ENCODE measurements around the gene MRPS15. TPM values are rescaled to one million over a fixed set of nuclear protein-coding genes. Genes with fewer than 3 reads are reported as not detected.
A peak's percentile ranks its signal among the peaks of the same experiment; 100 is the strongest.

The MRPS15 gene
- total and polyA plus RNA-seq, 2 of the 13 experiments (the other 11 are each of a cell fraction or from before 2014, with no cell fraction given) = 59.0 to 113 TPM

DNA sequence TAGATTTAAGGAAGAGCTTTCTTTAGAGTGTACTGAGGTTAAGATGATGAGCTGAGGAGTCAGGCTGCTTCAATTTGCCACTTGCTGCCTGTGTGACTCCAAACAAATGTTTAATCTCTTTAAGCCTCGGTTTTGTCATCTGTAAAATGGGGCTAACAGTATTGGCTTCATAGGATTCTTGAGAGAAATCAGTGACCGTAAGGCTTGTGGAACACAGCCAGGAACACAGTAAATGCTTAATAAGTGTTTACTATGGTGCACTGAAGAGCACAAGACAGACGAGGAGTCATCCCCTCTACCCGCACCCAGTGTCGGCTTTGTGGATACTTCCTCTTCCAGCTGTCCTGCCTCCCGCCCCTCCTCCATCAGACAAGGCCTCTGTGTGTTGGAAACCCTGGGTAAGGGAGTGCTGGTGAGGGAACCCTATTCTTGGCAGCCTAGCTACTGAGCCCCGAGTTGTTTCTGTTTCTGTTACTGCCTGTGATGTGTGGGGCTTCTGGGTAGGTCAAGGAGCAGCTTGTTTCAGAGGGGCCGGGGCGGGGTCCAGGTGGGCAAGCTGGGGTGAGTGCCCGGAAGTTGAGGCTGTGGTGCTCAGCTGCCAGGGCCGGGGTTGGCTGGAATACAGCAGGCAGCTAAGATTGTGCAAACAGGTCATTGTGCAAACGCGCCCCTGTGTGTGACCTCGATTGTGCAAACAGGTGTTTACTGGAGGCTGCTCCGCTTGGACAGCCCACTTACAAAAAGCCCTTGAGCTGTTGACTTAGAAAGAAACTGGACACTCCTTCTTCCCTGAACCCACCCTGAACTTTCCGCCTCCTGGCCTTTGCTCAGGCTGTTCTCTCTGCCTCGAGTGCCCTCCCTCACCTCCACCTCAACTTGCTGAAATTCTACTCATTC, 22.5 kb upstream of the MRPS15 start (continued):
- TF ChIP-seq, protein P1, sequence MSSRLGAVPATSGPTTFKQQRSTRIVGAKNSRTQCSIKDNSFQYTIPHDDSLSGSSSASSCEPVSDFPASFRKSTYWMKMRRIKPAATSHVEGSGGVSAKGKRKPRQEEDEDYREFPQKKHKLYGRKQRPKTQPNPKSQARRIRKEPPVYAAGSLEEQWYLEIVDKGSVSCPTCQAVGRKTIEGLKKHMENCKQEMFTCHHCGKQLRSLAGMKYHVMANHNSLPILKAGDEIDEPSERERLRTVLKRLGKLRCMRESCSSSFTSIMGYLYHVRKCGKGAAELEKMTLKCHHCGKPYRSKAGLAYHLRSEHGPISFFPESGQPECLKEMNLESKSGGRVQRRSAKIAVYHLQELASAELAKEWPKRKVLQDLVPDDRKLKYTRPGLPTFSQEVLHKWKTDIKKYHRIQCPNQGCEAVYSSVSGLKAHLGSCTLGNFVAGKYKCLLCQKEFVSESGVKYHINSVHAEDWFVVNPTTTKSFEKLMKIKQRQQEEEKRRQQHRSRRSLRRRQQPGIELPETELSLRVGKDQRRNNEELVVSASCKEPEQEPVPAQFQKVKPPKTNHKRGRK (CRISPR knock-in tag; IDR thresholded peaks at IDR 0.05) = peak; percentile 65; the same call in 1 of the 2 replicates
- TF ChIP-seq, protein P2, sequence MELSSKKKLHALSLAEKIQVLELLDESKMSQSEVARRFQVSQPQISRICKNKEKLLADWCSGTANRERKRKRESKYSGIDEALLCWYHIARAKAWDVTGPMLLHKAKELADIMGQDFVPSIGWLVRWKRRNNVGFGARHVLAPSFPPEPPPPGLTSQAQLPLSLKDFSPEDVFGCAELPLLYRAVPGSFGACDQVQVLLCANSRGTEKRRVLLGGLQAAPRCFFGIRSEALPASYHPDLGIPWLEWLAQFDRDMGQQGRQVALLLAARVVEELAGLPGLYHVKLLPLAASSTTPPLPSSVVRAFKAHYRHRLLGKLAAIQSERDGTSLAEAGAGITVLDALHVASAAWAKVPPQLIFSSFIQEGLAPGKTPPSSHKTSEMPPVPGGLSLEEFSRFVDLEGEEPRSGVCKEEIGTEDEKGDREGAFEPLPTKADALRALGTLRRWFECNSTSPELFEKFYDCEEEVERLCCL (CRISPR knock-in tag; IDR thresholded peaks at IDR 0.05; ENCODE audit: borderline replicate concordance) = no peak
- TF ChIP-seq ZNF253 (CRISPR knock-in tag; IDR thresholded peaks at IDR 0.05; ENCODE audit: borderline replicate concordance) (no peak), JDP2 (CRISPR knock-in tag; IDR thresholded peaks at IDR 0.05; ENCODE audit: borderline replicate concordance) (no peak), SRY (CRISPR knock-in tag; IDR thresholded peaks at IDR 0.05) (peak; percentile 69; the same call in 1 of the 2 replicates), MBNL3 (CRISPR knock-in tag; conservative IDR thresholded peaks at IDR 0.05) (no peak), ZNF577 (CRISPR knock-in tag; IDR thresholded peaks at IDR 0.05; ENCODE audit: borderline replicate concordance, low read depth) (no peak), NR2C2 (CRISPR knock-in tag; IDR thresholded peaks at IDR 0.05; ENCODE audit: borderline replicate concordance) (peak; percentile 95), ZNF766 (CRISPR knock-in tag; IDR thresholded peaks at IDR 0.05; ENCODE audit: borderline replicate concordance) (peak; percentile 97; the same call in 1 of the 2 replicates), ZNF7 (CRISPR knock-in tag; IDR thresholded peaks at IDR 0.05) (no peak), SAFB2 (CRISPR knock-in tag; IDR thresholded peaks at IDR 0.05; ENCODE audit: borderline replicate concordance, low read depth) (no peak; the same call in 1 of the 2 replicates), FOSL2 (CRISPR knock-in tag; IDR thresholded peaks at IDR 0.05) (peak; percentile 86), IRX3 (CRISPR knock-in tag; IDR thresholded peaks at IDR 0.05; ENCODE audit: borderline replicate concordance, low read depth) (peak; percentile 45; the same call in 1 of the 2 replicates), CBFB (CRISPR knock-in tag; IDR thresholded peaks at IDR 0.05) (peak; percentile 92)
- TF ChIP-seq, protein P3, sequence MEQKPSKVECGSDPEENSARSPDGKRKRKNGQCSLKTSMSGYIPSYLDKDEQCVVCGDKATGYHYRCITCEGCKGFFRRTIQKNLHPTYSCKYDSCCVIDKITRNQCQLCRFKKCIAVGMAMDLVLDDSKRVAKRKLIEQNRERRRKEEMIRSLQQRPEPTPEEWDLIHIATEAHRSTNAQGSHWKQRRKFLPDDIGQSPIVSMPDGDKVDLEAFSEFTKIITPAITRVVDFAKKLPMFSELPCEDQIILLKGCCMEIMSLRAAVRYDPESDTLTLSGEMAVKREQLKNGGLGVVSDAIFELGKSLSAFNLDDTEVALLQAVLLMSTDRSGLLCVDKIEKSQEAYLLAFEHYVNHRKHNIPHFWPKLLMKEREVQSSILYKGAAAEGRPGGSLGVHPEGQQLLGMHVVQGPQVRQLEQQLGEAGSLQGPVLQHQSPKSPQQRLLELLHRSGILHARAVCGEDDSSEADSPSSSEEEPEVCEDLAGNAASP (CRISPR knock-in tag; IDR thresholded peaks at IDR 0.05; ENCODE audit: borderline replicate concordance) = peak; percentile 97
- TF ChIP-seq, protein P4, sequence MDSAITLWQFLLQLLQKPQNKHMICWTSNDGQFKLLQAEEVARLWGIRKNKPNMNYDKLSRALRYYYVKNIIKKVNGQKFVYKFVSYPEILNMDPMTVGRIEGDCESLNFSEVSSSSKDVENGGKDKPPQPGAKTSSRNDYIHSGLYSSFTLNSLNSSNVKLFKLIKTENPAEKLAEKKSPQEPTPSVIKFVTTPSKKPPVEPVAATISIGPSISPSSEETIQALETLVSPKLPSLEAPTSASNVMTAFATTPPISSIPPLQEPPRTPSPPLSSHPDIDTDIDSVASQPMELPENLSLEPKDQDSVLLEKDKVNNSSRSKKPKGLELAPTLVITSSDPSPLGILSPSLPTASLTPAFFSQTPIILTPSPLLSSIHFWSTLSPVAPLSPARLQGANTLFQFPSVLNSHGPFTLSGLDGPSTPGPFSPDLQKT (CRISPR knock-in tag; IDR thresholded peaks at IDR 0.05; ENCODE audit: borderline replicate concordance) = 0 out of 2 replicates have a peak, but pooled peaks have one; percentile 60

Data from HepG2 (cell line).